WTC11 (cell line): Measurements from ENCODE around the gene PHLDB1. TPM values are rescaled to one million over a fixed set of nuclear protein-coding genes. Genes with fewer than 3 reads are reported as not detected.

Source experiments
- ATAC-seq: fragments of 200-7000 bp; cut with Tn5 transposase; 2 replicates; pipeline ENCODE4 v1.10.0; 2021; ENCODE audit warnings: mild to moderate bottlenecking, moderate library complexity
- CTCF ChIA-PET: fragments of 300-600 bp; sonication (Branson Sonifier 250); formaldehyde crosslinking; loops from one replicate; lab custom pipeline; 2021; ENCODE audit warnings: antibody characterized with exemption; lab: Charles Lee
- POLR2A ChIA-PET: fragments of 350-600 bp; sonication (Branson Sonifier 250); formaldehyde crosslinking; loops from one replicate; lab custom pipeline; 2021; ENCODE audit warnings: antibody characterized with exemption; lab: Charles Lee
- DNase-seq: peaks from one replicate; pipeline ENCODE4 v3.0.0; 2021; ENCODE audit warnings: low spot score
- H3K27ac Mint-ChIP-seq: 2 replicates; pipeline ENCODE4 v1.8.0; 2021; ENCODE audit warnings: mixed read lengths
- H3K27me3 Mint-ChIP-seq: 2 replicates; pipeline ENCODE4 v1.8.0; 2021; ENCODE audit warnings: low read depth, mild to moderate bottlenecking, moderate library complexity, mixed read lengths
- H3K36me3 Mint-ChIP-seq: 2 replicates; pipeline ENCODE4 v1.8.0; 2021; ENCODE audit warnings: mixed read lengths
- H3K4me1 Mint-ChIP-seq: 2 replicates; pipeline ENCODE4 v1.8.0; 2022; ENCODE audit warnings: mixed read lengths
- H3K4me3 Mint-ChIP-seq: 2 replicates; pipeline ENCODE4 v1.8.0; 2021; ENCODE audit warnings: mild to moderate bottlenecking, moderate library complexity, mixed read lengths
- H3K9me3 Mint-ChIP-seq: 2 replicates; pipeline ENCODE4 v1.8.0; 2021; ENCODE audit warnings: mixed read lengths
- AR ChIP-seq: fragments of 250-450 bp; sonication (Bioruptor Pico); IDR thresholded peaks from 2 replicates; pipeline ENCODE4 v1.9.0; 2021; ENCODE audit warnings: mild to moderate bottlenecking
- E2F4 ChIP-seq: sonication (generic); formaldehyde crosslinking; IDR thresholded peaks from 2 replicates; pipeline ENCODE4 v1.8.1; 2022; ENCODE audit warnings: low read depth, mild to moderate bottlenecking, moderate library complexity, missing genetic modification reagents, borderline replicate concordance
- GRHL2 ChIP-seq: fragments of 250-450 bp; sonication (Bioruptor Pico); IDR thresholded peaks from 2 replicates; pipeline ENCODE4 v1.8.0; 2022; ENCODE audit warnings: mild to moderate bottlenecking, moderate library complexity; ENCODE audit not compliant: insufficient replicate concordance, severe bottlenecking
- IRF1 ChIP-seq: sonication (generic); formaldehyde crosslinking; IDR thresholded peaks from 2 replicates; pipeline ENCODE4 v1.8.0; 2023; ENCODE audit warnings: missing genetic modification reagents
- JAZF1 ChIP-seq: fragments of 250-450 bp; sonication (Bioruptor Pico); IDR thresholded peaks from 2 replicates; pipeline ENCODE4 v1.9.0; 2021; ENCODE audit warnings: moderate library complexity, mild to moderate bottlenecking, inconsistent platforms
- MAX ChIP-seq: sonication (generic); formaldehyde crosslinking; IDR thresholded peaks from 2 replicates; pipeline ENCODE4 v1.8.0; 2022; ENCODE audit warnings: mild to moderate bottlenecking, missing genetic modification reagents
- PREB ChIP-seq: sonication (generic); formaldehyde crosslinking; IDR thresholded peaks from 2 replicates; pipeline ENCODE4 v1.8.1; 2022; ENCODE audit warnings: mild to moderate bottlenecking, missing genetic modification reagents, moderate library complexity, borderline replicate concordance
- RELA ChIP-seq: sonication (generic); formaldehyde crosslinking; IDR thresholded peaks from 2 replicates; pipeline ENCODE4 v1.8.1; 2022; ENCODE audit warnings: missing genetic modification reagents, mild to moderate bottlenecking, borderline replicate concordance
- SOX15 ChIP-seq: fragments of 250-450 bp; sonication (Bioruptor Pico); IDR thresholded peaks from 2 replicates; pipeline ENCODE4 v1.9.0; 2021; ENCODE audit warnings: mild to moderate bottlenecking
- TP53 ChIP-seq: sonication (generic); formaldehyde crosslinking; IDR thresholded peaks from 2 replicates; pipeline ENCODE4 v1.8.1; 2023; ENCODE audit warnings: mild to moderate bottlenecking, missing genetic modification reagents
- ZNF317 ChIP-seq: sonication (generic); formaldehyde crosslinking; IDR thresholded peaks from 2 replicates; pipeline ENCODE4 v1.8.1; 2023; ENCODE audit warnings: low read depth, mild to moderate bottlenecking, moderate library complexity, missing genetic modification reagents, borderline replicate concordance
- ZNF512 ChIP-seq: sonication (generic); formaldehyde crosslinking; IDR thresholded peaks from 2 replicates; pipeline ENCODE4 v1.8.1; 2022; ENCODE audit warnings: missing genetic modification reagents, borderline replicate concordance
- total RNA-seq: library from RNA; stranded (reverse); gene quantifications from 3 replicates; pipeline ENCODE4 v1.2.3, GENCODE V29; 2021

PHLDB1 gene
- total RNA-seq, 1 experiment from 2014 or later, result 83.1 TPM

- Mint-ChIP-seq H3K27me3 (no peaks in the 10 kb centered on the region), H3K36me3 (peaks cover 13% of the 10 kb centered on the region), H3K27ac (no peak overlapping the region), H3K4me1 (peaks cover 11% of the 10 kb centered on the region), H3K9me3 (no peaks in the 10 kb centered on the region), H3K4me3 (no peak overlapping the region)
- ChIA-PET CTCF (interaction anchor here (1.3 kb wide), 1 partner anchor 19 kb away, joined by 3 read pairs; no protein-coding TSS in a partner anchor), POLR2A (interaction anchor here (0.5 kb wide), 1 partner anchor 190 kb away, joined by 3 read pairs; no protein-coding TSS in a partner anchor)
- no peak for ATAC-seq
- no peak for DNase-seq
- TF ChIP-seq MAX, result no peak
- TF ChIP-seq, all 79 proteins: peak for 0
Observed at GRCh38 chr11:118628031-118628430, 20.6 kb downstream of the PHLDB1 start.

GRCh38 chr11:118628432-118628831, 21.0 kb downstream of the PHLDB1 start:
- peaks cover 13% of the 10 kb centered on the region for H3K36me3 Mint-ChIP-seq
- H3K27ac Mint-ChIP-seq, result no peak overlapping the region
- no peak overlapping the region for H3K4me3 Mint-ChIP-seq
- H3K4me1 Mint-ChIP-seq, result peaks cover 10% of the 10 kb centered on the region; the same call in 1 of the 2 replicates
- no peak for DNase-seq
- ChIA-PET POLR2A (no interaction called here), CTCF (interaction anchor here (1.3 to 1.4 kb wide), 3 partner anchors 18 to 34 kb away, joined by 3 read pairs; no protein-coding TSS in a partner anchor)
- H3K27me3 Mint-ChIP-seq, result no peaks in the 10 kb centered on the region
- H3K9me3 Mint-ChIP-seq, result no peaks in the 10 kb centered on the region
- no peak for ATAC-seq
- TF ChIP-seq AR (no peak), RELA (no peak), E2F4 (CRISPR knock-in tag) (no peak), SOX15 (no peak), GRHL2 (no peak), JAZF1 (no peak)

- no peak overlapping the region for H3K27ac Mint-ChIP-seq
- no peaks in the 10 kb centered on the region for H3K9me3 Mint-ChIP-seq
- no peaks in the 10 kb centered on the region for H3K27me3 Mint-ChIP-seq
- H3K4me3 Mint-ChIP-seq, result no peak overlapping the region
- TF ChIP-seq ZNF317, result no peak
- no peak for TF ChIP-seq IRF1 (CRISPR knock-in tag)
- no peak for TF ChIP-seq PREB
- no peak for TF ChIP-seq TP53 (CRISPR knock-in tag)
- TF ChIP-seq ZNF512 (CRISPR knock-in tag), result no peak
- ATAC-seq (no peak), DNase-seq (no peak)
- H3K4me1 Mint-ChIP-seq, result peaks cover 13% of the 10 kb centered on the region
- peaks cover 13% of the 10 kb centered on the region for H3K36me3 Mint-ChIP-seq
- POLR2A ChIA-PET, result no interaction called here
- CTCF ChIA-PET, result interaction anchor here (1.3 to 1.4 kb wide), 3 partner anchors 19 to 34 kb away, joined by 3 read pairs; no protein-coding TSS in a partner anchor
Observed at GRCh38 chr11:118628861-118629549, 21.6 kb downstream of the PHLDB1 start.
